Lung (tissue), 12 donors: ENCODE results near the gene IZUMO1R. TPM values are rescaled to one million over a fixed set of nuclear protein-coding genes. Genes with fewer than 3 reads are reported as not detected.

ENCODE experiments used
- ATAC-seq: fragments of 200-7000 bp; cut with Tn5 transposase; one replicate; pipeline ENCODE4 v1.9.1; 2020; ENCODE audit warnings: moderate number of reproducible peaks; ENCODE audit not compliant: insufficient read depth, low FRiP score
- DNase-seq, 3 donors: peaks; one replicate each; pipeline ENCODE4 v3.0.0-alpha.2; 2013 to 2017
- H3K27ac ChIP-seq, 2 donors: one replicate each; pipeline ENCODE4 v1.5.1; 2013; ENCODE audit warnings: mild to moderate bottlenecking in 2 of 2, moderate library complexity in 2 of 2, control low read depth in 1 of 2, inconsistent platforms in 1 of 2, low read depth in 1 of 2, low read length in 1 of 2
- H3K27me3 ChIP-seq, 3 donors: one replicate each; pipeline ENCODE4 v1.5.1; 2013; ENCODE audit warnings: low read length in 2 of 3; ENCODE audit not compliant: control insufficient read depth in 3 of 3, insufficient read depth in 3 of 3
- H3K36me3 ChIP-seq, 4 donors: one replicate each; pipeline ENCODE4 v1.5.1; 2013; ENCODE audit warnings: low read length in 4 of 4, mild to moderate bottlenecking in 1 of 4, moderate library complexity in 1 of 4; ENCODE audit not compliant: control insufficient read depth in 4 of 4, insufficient read depth in 4 of 4
- H3K4me1 ChIP-seq, 5 donors: one replicate each; pipeline ENCODE4 v1.5.1; 2013; ENCODE audit warnings: low read length in 5 of 5, mild to moderate bottlenecking in 2 of 5, moderate library complexity in 1 of 5; ENCODE audit not compliant: control insufficient read depth in 5 of 5, insufficient read depth in 5 of 5
- H3K4me3 ChIP-seq: one replicate; pipeline ENCODE4 v1.5.1; 2013; ENCODE audit warnings: mild to moderate bottlenecking, control low read depth, moderate library complexity
- H3K9ac ChIP-seq, 2 donors: one replicate each; pipeline ENCODE4 v1.5.1; 2013; ENCODE audit warnings: low read length in 2 of 2, control low read depth in 1 of 2; ENCODE audit not compliant: insufficient read depth in 1 of 2
- H3K9me3 ChIP-seq, 4 donors: one replicate each; pipeline ENCODE4 v1.5.1; 2013; ENCODE audit warnings: low read length in 3 of 4, mild to moderate bottlenecking in 1 of 4, moderate library complexity in 1 of 4; ENCODE audit not compliant: control insufficient read depth in 4 of 4, insufficient read depth in 3 of 4
- WGBS, 2 donors: extraction: QIAGEN DNeasy Blood & Tissue Kit; methylation state at CpG; one replicate each; pipeline ENCODE4 v1.1.7; 2013; 5-methylcytosine and 5-hydroxymethylcytosine counted together
- polyA plus RNA-seq, 2 donors: library from polyadenylated mRNA; stranded (reverse); fragments of 200-250 nt; gene quantifications; one replicate each; pipeline ENCODE4 v1.2.1, GENCODE V29; 2013
- total RNA-seq, 2 donors: library from RNA; depleted of rRNA in 1 of 2; stranded (reverse); fragments of >200 nt in 1 of 2; gene quantifications; one replicate each; pipeline ENCODE4 v1.2.1, GENCODE V29; 2014 to 2021
- TF ChIP-seq, protein P1 (sequence below): IDR thresholded peaks from 2 replicates; pipeline ENCODE4 v1.5.1; 2012; ENCODE audit warnings: mild to moderate bottlenecking; ENCODE audit errors: control extremely low read depth, extremely low read depth
- donor health status: control.
- donor health status: control.
- donor health status: Bipolar disorder and iron deficiency.
- donor health status: healthy.
- donor health status: DM: yes; HTN: yes; CAD: no.

IZUMO1R gene
- total and polyA plus RNA-seq, 4 donors = not detected

DNA sequence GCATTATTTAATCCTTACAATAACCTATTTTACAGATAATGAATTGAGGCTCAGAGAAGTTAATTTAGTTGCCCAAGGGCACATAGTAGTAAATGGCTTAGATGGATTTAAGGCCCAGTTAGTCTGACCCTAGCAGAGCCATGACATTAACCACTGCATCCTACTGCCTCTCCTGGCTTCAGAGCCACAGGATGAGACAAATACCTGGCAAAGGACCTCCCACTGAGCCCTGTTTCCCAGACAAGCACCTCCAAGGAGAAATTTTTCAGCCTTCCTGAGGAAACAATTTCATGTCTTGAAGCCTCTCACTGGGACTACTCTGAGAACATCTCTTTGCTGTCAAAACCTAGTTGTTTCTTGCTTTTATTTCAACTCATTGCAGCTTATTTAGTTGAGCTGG lies 28.4 kb downstream of the IZUMO1R start:
- Histone ChIP-seq H3K4me1 (peaks cover 0 to 4% (median 0%) of the 10 kb centered on the region in 5 donors), H3K9ac (no peak overlapping the region), H3K36me3 (no peaks in the 10 kb centered on the region), H3K27ac (no peak overlapping the region), H3K4me3 (no peak overlapping the region), H3K9me3 (peaks cover 0 to 3% (median 0%) of the 10 kb centered on the region in 4 donors), H3K27me3 (no peaks in the 10 kb centered on the region)
- no peak for ATAC-seq
- TF ChIP-seq, protein P1, sequence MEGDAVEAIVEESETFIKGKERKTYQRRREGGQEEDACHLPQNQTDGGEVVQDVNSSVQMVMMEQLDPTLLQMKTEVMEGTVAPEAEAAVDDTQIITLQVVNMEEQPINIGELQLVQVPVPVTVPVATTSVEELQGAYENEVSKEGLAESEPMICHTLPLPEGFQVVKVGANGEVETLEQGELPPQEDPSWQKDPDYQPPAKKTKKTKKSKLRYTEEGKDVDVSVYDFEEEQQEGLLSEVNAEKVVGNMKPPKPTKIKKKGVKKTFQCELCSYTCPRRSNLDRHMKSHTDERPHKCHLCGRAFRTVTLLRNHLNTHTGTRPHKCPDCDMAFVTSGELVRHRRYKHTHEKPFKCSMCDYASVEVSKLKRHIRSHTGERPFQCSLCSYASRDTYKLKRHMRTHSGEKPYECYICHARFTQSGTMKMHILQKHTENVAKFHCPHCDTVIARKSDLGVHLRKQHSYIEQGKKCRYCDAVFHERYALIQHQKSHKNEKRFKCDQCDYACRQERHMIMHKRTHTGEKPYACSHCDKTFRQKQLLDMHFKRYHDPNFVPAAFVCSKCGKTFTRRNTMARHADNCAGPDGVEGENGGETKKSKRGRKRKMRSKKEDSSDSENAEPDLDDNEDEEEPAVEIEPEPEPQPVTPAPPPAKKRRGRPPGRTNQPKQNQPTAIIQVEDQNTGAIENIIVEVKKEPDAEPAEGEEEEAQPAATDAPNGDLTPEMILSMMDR = no peak
- no peak for DNase-seq

DNA sequence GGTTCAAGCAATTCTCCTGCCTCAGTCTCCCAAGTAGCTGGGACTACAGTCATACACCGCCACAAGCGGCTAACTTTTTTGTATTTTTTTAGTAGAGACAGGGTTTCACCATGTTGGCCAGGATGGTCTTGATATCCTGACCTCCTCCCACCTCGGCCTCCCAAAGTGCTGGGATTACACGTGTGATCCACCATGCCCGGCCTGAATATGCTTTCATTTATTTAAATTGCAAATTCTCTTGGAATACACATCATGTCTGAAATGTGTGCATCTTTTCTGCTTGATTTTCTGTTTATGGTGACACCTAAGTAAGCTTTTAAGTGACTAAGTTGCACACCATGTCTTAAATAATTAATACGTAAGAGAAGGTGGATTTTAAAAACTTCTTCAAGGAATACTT lies 31.7 kb downstream of the IZUMO1R start:
- no peak overlapping the region for H3K4me3 ChIP-seq
- DNase-seq = no peak
- no peak overlapping the region for H3K27ac ChIP-seq
- TF ChIP-seq, protein P1 = no peak
- no peak for ATAC-seq
- no peaks in the 10 kb centered on the region for H3K4me1 ChIP-seq
- no peak overlapping the region for H3K9ac ChIP-seq
- H3K27me3 ChIP-seq = no peaks in the 10 kb centered on the region
- no peaks in the 10 kb centered on the region for H3K9me3 ChIP-seq
- WGBS, 2 donors = 90 to 96% methylated on average over 6 of the region's 6 CpGs
- H3K36me3 ChIP-seq = no peaks in the 10 kb centered on the region

DNA sequence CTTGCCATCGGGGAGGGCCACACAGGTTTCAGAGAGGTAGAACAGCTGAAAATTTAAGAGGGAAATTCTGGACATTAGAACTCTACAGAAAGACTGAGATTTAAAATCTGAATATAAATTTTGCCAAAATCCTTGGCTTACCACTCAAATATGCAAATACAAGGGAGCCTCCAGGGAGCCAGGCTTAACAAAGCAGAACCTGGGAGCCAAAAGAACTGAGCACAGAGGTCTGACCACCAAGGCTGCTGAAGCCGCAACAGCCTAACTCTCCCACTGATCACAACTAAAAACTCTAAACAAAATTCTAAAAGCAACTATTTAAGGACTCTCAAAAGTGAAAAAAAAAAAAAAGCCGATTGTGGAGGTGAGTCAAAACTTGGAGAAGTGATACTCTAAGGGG lies 34.3 kb downstream of the IZUMO1R start:
- WGBS, 2 donors = 89 to 91% methylated on average over 3 of the region's 3 CpGs
- no peak for ATAC-seq
- TF ChIP-seq, protein P1 = no peak
- Histone ChIP-seq H3K9ac (no peak overlapping the region), H3K4me1 (no peaks in the 10 kb centered on the region), H3K4me3 (no peak overlapping the region), H3K9me3 (no peaks in the 10 kb centered on the region), H3K27me3 (no peaks in the 10 kb centered on the region), H3K27ac (no peak overlapping the region), H3K36me3 (no peaks in the 10 kb centered on the region)
- no peak for DNase-seq

DNA sequence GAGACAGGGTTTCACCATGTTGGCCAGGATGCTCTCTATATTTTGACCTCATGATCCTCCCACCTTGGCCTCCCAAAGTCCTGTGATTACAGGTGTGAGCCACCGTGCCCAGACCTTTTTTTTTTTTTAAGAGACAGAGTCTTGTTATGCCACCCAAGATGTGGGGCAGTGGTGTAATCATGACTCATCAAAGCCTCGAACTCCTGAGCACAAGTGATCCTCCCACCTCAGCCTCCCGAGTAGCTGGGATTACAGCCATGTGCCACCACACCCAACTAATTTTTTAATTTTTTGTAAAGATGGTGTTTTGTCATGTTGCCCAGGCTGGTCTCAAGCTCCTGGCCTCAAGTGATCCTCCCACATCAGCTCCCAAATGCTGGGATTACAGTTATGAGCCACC lies 37.9 kb downstream of the IZUMO1R start:
- no peaks in the 10 kb centered on the region for H3K36me3 ChIP-seq
- no peak overlapping the region for H3K9ac ChIP-seq
- ATAC-seq (no peak), DNase-seq (no peak)
- no peaks in the 10 kb centered on the region for H3K27me3 ChIP-seq
- H3K27ac ChIP-seq = no peak overlapping the region
- no peaks in the 10 kb centered on the region for H3K9me3 ChIP-seq
- TF ChIP-seq, protein P1 = no peak
- H3K4me3 ChIP-seq = no peak overlapping the region
- WGBS, 2 donors = 78 to 79% methylated on average over 3 of the region's 3 CpGs
- no peaks in the 10 kb centered on the region for H3K4me1 ChIP-seq
